Measurements from ENCODE around the gene GEMIN4.
A peak's percentile ranks its signal among the peaks of the same experiment; 100 is the strongest.

GEMIN4 gene

DNA sequence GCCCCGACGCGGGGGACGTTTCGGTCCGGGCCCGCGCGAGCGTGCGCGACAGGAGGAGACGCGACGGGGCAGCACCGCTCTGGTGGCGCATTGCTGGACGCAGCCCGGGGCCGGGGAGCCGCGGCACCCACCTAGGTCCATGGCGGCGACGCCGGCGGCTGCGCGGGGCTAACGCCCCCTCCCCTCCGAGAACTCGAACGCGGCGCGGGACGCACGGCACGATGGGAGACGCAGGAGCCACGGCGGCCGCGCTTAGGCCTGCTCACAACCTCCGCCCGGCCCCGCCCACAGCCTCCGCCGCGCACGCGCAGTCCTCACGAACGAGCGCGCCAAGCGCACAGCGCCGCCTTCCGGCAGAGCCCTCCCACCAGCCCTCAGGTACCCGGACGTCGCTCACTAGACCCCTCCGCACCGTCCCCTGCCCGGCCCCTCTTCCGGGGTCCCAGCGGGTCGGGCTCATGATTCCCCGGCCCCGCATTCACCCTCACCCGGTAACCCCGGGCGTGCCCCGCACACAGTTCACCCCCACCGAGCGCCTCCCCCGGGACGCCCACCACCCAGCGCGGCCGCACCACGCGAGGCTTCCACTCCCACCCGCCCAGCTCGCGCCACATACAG is at the start of gene GEMIN4:
GEMIN4 (minus strand) TSS at position 263 of the 618 bp plus-strand sequence; CDS start at position 141, 122 bp downstream.
- Mint-ChIP-seq H3K27ac (peak within 1 kb of the TSS; percentile 32), H3K36me3 (ENCODE audit: low read depth) (peaks cover 73% of the 10 kb centered on the region), H3K9me3 (peaks cover 36% of the 10 kb centered on the region), H3K4me3 (peak within 1 kb of the TSS; percentile 93), H3K27me3 (ENCODE audit: low read depth, poor library complexity) (no peaks in the 10 kb centered on the region), H3K4me1 (peaks cover 44% of the 10 kb centered on the region)
- TF ChIP-seq, protein P1, sequence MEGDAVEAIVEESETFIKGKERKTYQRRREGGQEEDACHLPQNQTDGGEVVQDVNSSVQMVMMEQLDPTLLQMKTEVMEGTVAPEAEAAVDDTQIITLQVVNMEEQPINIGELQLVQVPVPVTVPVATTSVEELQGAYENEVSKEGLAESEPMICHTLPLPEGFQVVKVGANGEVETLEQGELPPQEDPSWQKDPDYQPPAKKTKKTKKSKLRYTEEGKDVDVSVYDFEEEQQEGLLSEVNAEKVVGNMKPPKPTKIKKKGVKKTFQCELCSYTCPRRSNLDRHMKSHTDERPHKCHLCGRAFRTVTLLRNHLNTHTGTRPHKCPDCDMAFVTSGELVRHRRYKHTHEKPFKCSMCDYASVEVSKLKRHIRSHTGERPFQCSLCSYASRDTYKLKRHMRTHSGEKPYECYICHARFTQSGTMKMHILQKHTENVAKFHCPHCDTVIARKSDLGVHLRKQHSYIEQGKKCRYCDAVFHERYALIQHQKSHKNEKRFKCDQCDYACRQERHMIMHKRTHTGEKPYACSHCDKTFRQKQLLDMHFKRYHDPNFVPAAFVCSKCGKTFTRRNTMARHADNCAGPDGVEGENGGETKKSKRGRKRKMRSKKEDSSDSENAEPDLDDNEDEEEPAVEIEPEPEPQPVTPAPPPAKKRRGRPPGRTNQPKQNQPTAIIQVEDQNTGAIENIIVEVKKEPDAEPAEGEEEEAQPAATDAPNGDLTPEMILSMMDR (IDR thresholded peaks at IDR 0.05), result peak; percentile 86
- DNase-seq, result peak; percentile 99

DNA sequence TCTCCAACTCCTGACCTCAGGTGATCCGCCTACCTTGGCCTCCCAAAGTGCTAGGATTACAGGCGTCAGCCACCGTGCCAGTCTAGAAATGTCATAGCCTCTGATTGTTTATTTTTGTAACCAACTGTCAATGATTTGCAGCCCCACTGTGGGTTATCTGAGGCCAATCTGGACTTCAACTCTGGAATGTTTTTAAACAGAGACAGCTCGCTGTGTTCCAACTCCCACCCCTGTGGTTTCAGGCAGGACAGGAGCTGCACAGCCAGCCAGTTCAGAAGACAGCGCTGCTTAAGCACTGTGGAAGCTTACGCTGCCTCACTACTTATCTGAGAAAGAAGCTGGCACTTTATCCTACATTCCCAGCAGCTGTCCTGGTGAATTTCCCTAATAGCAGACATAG is 49.6 kb upstream of the GEMIN4 start:
- H3K4me3 Mint-ChIP-seq, result no peak overlapping the region
- H3K27me3 Mint-ChIP-seq (ENCODE audit: low read depth, poor library complexity), result no peaks in the 10 kb centered on the region
- DNase-seq, result no peak
- H3K4me1 Mint-ChIP-seq, result peaks cover 50% of the 10 kb centered on the region
- H3K27ac Mint-ChIP-seq, result peak overlapping the region; percentile 83
- H3K9me3 Mint-ChIP-seq, result no peaks in the 10 kb centered on the region
- TF ChIP-seq, protein P1 (IDR thresholded peaks at IDR 0.05), result no peak
- peaks cover 16% of the 10 kb centered on the region for H3K36me3 Mint-ChIP-seq (ENCODE audit: low read depth)

DNA sequence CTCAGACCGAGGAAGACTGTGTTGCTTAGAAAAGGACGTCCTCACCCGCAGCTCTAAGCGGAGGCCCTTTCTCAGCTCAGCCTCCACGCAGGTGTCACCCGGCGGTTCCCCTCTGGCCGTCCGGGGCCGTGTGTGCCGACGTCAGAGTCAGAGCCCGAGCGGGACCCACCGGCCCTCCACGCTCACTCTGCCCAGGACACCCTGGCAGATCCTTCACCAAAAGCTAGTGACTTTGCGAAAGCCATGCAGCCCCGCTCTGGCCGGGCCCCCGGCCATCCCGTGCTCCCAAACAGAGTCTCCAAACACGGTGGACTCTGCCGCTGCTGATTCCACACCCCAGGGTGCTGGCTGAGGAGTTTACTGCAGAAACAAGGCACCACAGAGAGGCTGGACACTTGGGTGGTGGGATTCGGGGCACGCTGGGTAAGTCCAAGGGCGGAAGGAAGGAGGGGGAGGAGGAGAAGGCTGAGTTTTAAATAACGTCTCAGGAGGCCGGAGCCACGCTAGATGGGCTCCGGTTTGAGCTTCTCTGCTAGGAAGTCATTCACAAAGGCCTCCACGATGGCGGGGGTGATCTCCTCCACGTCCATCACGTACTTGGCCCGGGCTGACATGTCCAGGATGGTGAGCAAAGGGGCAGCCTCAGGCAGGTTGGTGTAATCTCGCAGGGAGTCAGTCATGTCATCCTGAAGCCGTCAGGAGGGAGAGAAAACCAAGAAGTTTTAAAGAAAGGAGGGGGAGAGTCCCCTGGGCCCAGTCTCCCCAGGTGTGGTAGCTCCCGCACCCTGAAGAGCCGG is 48.6 kb upstream of the GEMIN4 start:
- peaks cover 26% of the 10 kb centered on the region for H3K36me3 Mint-ChIP-seq (ENCODE audit: low read depth)
- no peaks in the 10 kb centered on the region for H3K9me3 Mint-ChIP-seq
- peak overlapping the region; percentile 91 for H3K27ac Mint-ChIP-seq
- peaks cover 50% of the 10 kb centered on the region for H3K4me1 Mint-ChIP-seq
- no peak overlapping the region for H3K4me3 Mint-ChIP-seq
- H3K27me3 Mint-ChIP-seq (ENCODE audit: low read depth, poor library complexity), result no peaks in the 10 kb centered on the region
- TF ChIP-seq, protein P1 (IDR thresholded peaks at IDR 0.05), result no peak
- DNase-seq, result no peak

DNA sequence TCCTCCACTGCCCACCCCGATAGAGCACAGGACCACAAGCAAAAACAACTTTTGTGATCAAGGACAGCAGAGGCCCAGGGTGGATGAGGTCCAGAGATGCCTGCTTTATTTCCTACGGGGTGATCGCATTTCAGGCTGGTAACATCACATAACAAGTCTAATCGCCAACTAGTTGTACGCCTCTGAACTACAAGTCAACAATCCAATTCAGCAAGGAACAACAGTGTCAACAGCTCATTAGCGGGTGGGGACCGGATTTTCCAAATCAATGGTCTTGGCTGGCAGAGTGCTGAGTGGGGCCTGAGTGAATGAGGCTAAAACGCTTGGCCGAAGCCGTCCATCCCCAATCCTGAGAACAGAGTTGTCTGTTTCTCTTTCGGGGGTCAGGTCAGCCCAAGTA is 47.2 kb upstream of the GEMIN4 start:
- DNase-seq, result no peak
- TF ChIP-seq, protein P1 (IDR thresholded peaks at IDR 0.05), result no peak
- Mint-ChIP-seq H3K36me3 (ENCODE audit: low read depth) (peaks cover 26% of the 10 kb centered on the region), H3K27me3 (ENCODE audit: low read depth, poor library complexity) (peaks cover 3% of the 10 kb centered on the region), H3K27ac (peak overlapping the region; percentile 77), H3K4me1 (peaks cover 59% of the 10 kb centered on the region), H3K4me3 (no peak overlapping the region), H3K9me3 (no peaks in the 10 kb centered on the region)

DNA sequence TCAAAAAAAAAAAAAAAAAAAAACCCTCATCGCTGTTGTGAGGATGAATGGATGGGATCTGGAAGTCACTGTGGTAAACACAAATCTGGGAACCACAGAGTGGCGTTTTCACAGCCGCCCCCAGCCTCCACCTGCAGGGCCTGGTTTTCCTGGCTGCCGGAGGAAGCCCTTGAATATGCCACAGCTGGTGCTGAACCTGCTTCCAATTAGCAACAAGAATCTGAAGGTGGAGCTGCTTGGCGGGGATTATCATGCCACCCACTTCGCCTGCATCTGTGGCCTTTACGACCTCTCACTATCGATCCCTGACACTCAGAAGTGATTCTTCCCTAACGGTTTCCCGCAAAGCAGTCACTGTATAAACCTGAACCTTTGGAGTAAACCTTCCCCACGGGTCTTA is 46.2 kb upstream of the GEMIN4 start:
- no peak for DNase-seq
- peaks cover 59% of the 10 kb centered on the region for H3K4me1 Mint-ChIP-seq
- H3K9me3 Mint-ChIP-seq, result no peaks in the 10 kb centered on the region
- H3K27me3 Mint-ChIP-seq (ENCODE audit: low read depth, poor library complexity), result peaks cover 3% of the 10 kb centered on the region
- no peak overlapping the region for H3K4me3 Mint-ChIP-seq
- H3K36me3 Mint-ChIP-seq (ENCODE audit: low read depth), result peaks cover 26% of the 10 kb centered on the region
- peak overlapping the region; percentile 54 for H3K27ac Mint-ChIP-seq
- TF ChIP-seq, protein P1 (IDR thresholded peaks at IDR 0.05), result no peak
